SK-N-SH (cell line): ENCODE data around the gene KCNAB1. TPM values are rescaled to one million over a fixed set of nuclear protein-coding genes. Genes with fewer than 3 reads are reported as not detected.

Source experiments
- CTCF ChIA-PET: fragments of 300-600, 350-600 bp; formaldehyde crosslinking; extraction: SDS; loops from one replicate; lab custom pipeline; 2021; lab: Yijun Ruan, JAX
- POLR2A ChIA-PET: fragments of 350-600 bp; sonication (Branson Sonifier 250); formaldehyde crosslinking; extraction: SDS; loops from one replicate; lab custom pipeline; 2020; ENCODE audit warnings: antibody characterized with exemption, inconsistent platforms; lab: Yijun Ruan, JAX
- DNase-seq: peaks from one replicate; pipeline ENCODE4 v3.0.0; 2012
- H2AFZ ChIP-seq: fragments of 200-600 bp; sonication (generic); 2 replicates; pipeline ENCODE4 v1.8.1; 2016; ENCODE audit warnings: antibody characterized with exemption, mild to moderate bottlenecking, low read depth
- H3F3A ChIP-seq: fragments of 200-600 bp; sonication (generic); replicated peaks from 2 replicates; pipeline ENCODE3; 2016; ENCODE audit warnings: antibody characterized with exemption, mild to moderate bottlenecking; ENCODE audit not compliant: insufficient read depth
- H3K27ac ChIP-seq, 2 experiments: fragments of 200-500 bp in 1 of 2; fragments of 200-600 bp in 1 of 2; sonication (Bioruptor generic) in 1 of 2; sonication (generic), shearing (Covaris generic) in 1 of 2; 2 replicates each; pipeline versions ENCODE4 v1.5.1 to v1.6.1; 2014 to 2016; ENCODE audit warnings: low read depth in 2 of 2, inconsistent platforms in 1 of 2, low read length in 1 of 2, mild to moderate bottlenecking in 1 of 2, mixed read lengths in 1 of 2
- H3K27me3 ChIP-seq: fragments of 200-600 bp; sonication (generic), shearing (Covaris generic); 2 replicates; pipeline ENCODE4 v1.6.1; 2016; ENCODE audit warnings: mixed run types; ENCODE audit not compliant: insufficient read depth
- H3K36me3 ChIP-seq, 2 experiments: fragments of 200-500 bp in 1 of 2; fragments of 200-600 bp in 1 of 2; sonication (Bioruptor generic) in 1 of 2; sonication (generic) in 1 of 2; replicated peaks in 1 of 2; 2 replicates each; pipeline versions ENCODE3 to v1.5.1; 2014 to 2016; ENCODE audit warnings: low read length in 1 of 2, mild to moderate bottlenecking in 1 of 2; ENCODE audit not compliant: insufficient read depth in 2 of 2, control insufficient read depth in 1 of 2
- H3K4me1 ChIP-seq, 2 experiments: fragments of 200-500 bp in 1 of 2; fragments of 200-600 bp in 1 of 2; sonication (Bioruptor generic) in 1 of 2; sonication (generic), shearing (Covaris generic) in 1 of 2; 2 replicates each; pipeline versions ENCODE4 v1.5.1 to v1.6.1; 2014 to 2016; ENCODE audit warnings: low read depth in 1 of 2, low read length in 1 of 2, mixed run types in 1 of 2; ENCODE audit not compliant: insufficient read depth in 2 of 2, control insufficient read depth in 1 of 2
- H3K4me2 ChIP-seq: fragments of 200-600 bp; sonication (generic), shearing (Covaris generic); 2 replicates; pipeline ENCODE4 v1.6.1; 2017; ENCODE audit warnings: mixed run types
- H3K4me3 ChIP-seq, 2 experiments: fragments of 200-500 bp in 1 of 2; fragments of 200-600 bp in 1 of 2; sonication (Bioruptor generic) in 1 of 2; sonication (generic), shearing (Covaris generic) in 1 of 2; 2 replicates each; pipeline versions ENCODE4 v1.5.1 to v1.8.1; 2014 to 2016; ENCODE audit warnings: low read depth in 2 of 2, inconsistent platforms in 1 of 2, low read length in 1 of 2, mild to moderate bottlenecking in 1 of 2, mixed read lengths in 1 of 2, moderate library complexity in 1 of 2
- H3K79me2 ChIP-seq: fragments of 200-600 bp; sonication (generic); 2 replicates; pipeline ENCODE4 v1.8.1; 2017; ENCODE audit warnings: mild to moderate bottlenecking; ENCODE audit not compliant: insufficient read depth
- H3K9ac ChIP-seq: fragments of 200-600 bp; sonication (generic); 2 replicates; pipeline ENCODE4 v1.6.1; 2017; ENCODE audit warnings: mixed run types
- H3K9me2 ChIP-seq: fragments of 200-600 bp; sonication (generic); 2 replicates; pipeline ENCODE4 v1.6.1; 2017; ENCODE audit warnings: mixed run types
- H3K9me3 ChIP-seq: fragments of 200-600 bp; sonication (generic); 2 replicates; pipeline ENCODE4 v1.6.1; 2017; ENCODE audit warnings: mixed run types, mild to moderate bottlenecking, moderate library complexity
- H4K20me1 ChIP-seq: fragments of 200-600 bp; sonication (generic); 2 replicates; pipeline ENCODE4 v1.6.1; 2017; ENCODE audit warnings: mild to moderate bottlenecking, mixed run types; ENCODE audit not compliant: insufficient read depth
- ELF1 ChIP-seq: IDR thresholded peaks from 2 replicates; pipeline ENCODE4 v1.4.0; 2012
- EP300 ChIP-seq, 2 experiments: IDR thresholded peaks; 2 replicates each; pipeline versions ENCODE4 v1.4.0 to v1.6.1; 2012; ENCODE audit warnings: borderline replicate concordance in 1 of 2, low read depth in 1 of 2, low read length in 1 of 2
- FOXJ3 ChIP-seq: sonication (generic); formaldehyde crosslinking; IDR thresholded peaks from 2 replicates; pipeline ENCODE4 v1.5.1; 2020; ENCODE audit warnings: mild to moderate bottlenecking, missing genetic modification reagents
- FOXM1 ChIP-seq: IDR thresholded peaks from 2 replicates; pipeline ENCODE4 v1.4.0; 2012; ENCODE audit warnings: low read depth, mild to moderate bottlenecking
- NRF1 ChIP-seq: IDR thresholded peaks from 2 replicates; pipeline ENCODE4 v1.6.1; 2012; ENCODE audit warnings: low read depth, mild to moderate bottlenecking, low read length
- POLR2AphosphoS5 ChIP-seq: IDR thresholded peaks from 2 replicates; pipeline ENCODE4 v1.6.1; 2012; ENCODE audit warnings: low read depth, low read length
- RAD21 ChIP-seq: IDR thresholded peaks from 2 replicates; pipeline ENCODE4 v1.6.1; 2012; ENCODE audit warnings: mild to moderate bottlenecking, low read length
- REST ChIP-seq: IDR thresholded peaks from 2 replicates; pipeline ENCODE4 v1.6.1; 2012; ENCODE audit warnings: mild to moderate bottlenecking, low read depth, low read length, moderate library complexity
- SIN3A ChIP-seq: IDR thresholded peaks from 2 replicates; pipeline ENCODE4 v1.6.1; 2012; ENCODE audit warnings: low read depth, mild to moderate bottlenecking, low read length, moderate library complexity, borderline replicate concordance
- SMC3 ChIP-seq: IDR thresholded peaks from 2 replicates; pipeline ENCODE4 v1.6.1; 2012; ENCODE audit warnings: low read depth, low read length, improper control_type of control experiment
- TCF12 ChIP-seq: IDR thresholded peaks from 2 replicates; pipeline ENCODE4 v1.4.0; 2012
- USF1 ChIP-seq: IDR thresholded peaks from 2 replicates; pipeline ENCODE4 v1.4.0; 2012; ENCODE audit warnings: low read depth, borderline replicate concordance
- ZBTB33 ChIP-seq: IDR thresholded peaks from 2 replicates; pipeline ENCODE4 v1.4.0; 2012; ENCODE audit warnings: low read depth, borderline replicate concordance
- WGBS: methylation state at CpG from one replicate; pipeline ENCODE4 v1.1.6; 2017; ENCODE audit warnings: low lambda C conversion rate; 5-methylcytosine and 5-hydroxymethylcytosine counted together
- polyA plus RNA-seq, 3 experiments: library from polyadenylated mRNA; depleted of rRNA; stranded (reverse); fragments of >200 nt; gene quantifications; 2 replicates each; pipeline ENCODE4 v1.2.3, GENCODE V29; 2012

Gene KCNAB1
- polyA plus RNA-seq, 1 of the 3 experiments (the other 2 are of a cell fraction) = 82.1 TPM

- Histone ChIP-seq H3K27me3 (no peaks in the 10 kb centered on the region), H3K36me3 (peaks cover 13 to 48% of the 10 kb centered on the region in 2 experiments), H4K20me1 (no peaks in the 10 kb centered on the region), H3K9me2 (no peaks in the 10 kb centered on the region), H3K4me1 (peaks cover 0 to 30% of the 10 kb centered on the region in 2 experiments; a peak in 3 of 4 replicates), H3K27ac (peak overlapping the region; percentile 39 to 83), H3K4me2 (peak overlapping the region; percentile 47), H3F3A (peaks cover 58% of the 10 kb centered on the region), H3K79me2 (peaks cover 95% of the 10 kb centered on the region), H2AFZ (no peak overlapping the region), H3K4me3 (no peak overlapping the region), H3K9ac (no peak overlapping the region), H3K9me3 (no peaks in the 10 kb centered on the region)
- CTCF ChIA-PET = interaction anchor here (0.7 to 1.7 kb wide), 3 partner anchors 9 to 210 kb away, joined by 3 to 5 read pairs (median 3); no protein-coding TSS in a partner anchor
- TF ChIP-seq SIN3A = no peak
- no peak for TF ChIP-seq REST
- no peak for TF ChIP-seq TCF12
- TF ChIP-seq ZBTB33 = no peak
- TF ChIP-seq POLR2AphosphoS5 = no peak
- TF ChIP-seq RAD21 = no peak
- TF ChIP-seq FOXM1 = no peak
- TF ChIP-seq SMC3 = no peak
- TF ChIP-seq ELF1 = no peak
- TF ChIP-seq FOXJ3 (CRISPR knock-in tag) = no peak
- 45% methylated on average over 2 of the region's 2 CpGs for WGBS
- no peak for DNase-seq
- POLR2A ChIA-PET = no interaction called here
Observed at GRCh38 chr3:156299569-156299968, 179.2 kb downstream of the KCNAB1 start.

- Histone ChIP-seq H3K4me3 (no peak overlapping the region), H3K4me2 (peak overlapping the region; percentile 47; the same call in 1 of the 2 replicates), H3F3A (peaks cover 58% of the 10 kb centered on the region), H3K4me1 (peaks cover 2 to 37% of the 10 kb centered on the region in 2 experiments), H3K9ac (no peak overlapping the region), H3K36me3 (peaks cover 13 to 42% of the 10 kb centered on the region in 2 experiments), H4K20me1 (no peaks in the 10 kb centered on the region), H3K9me2 (no peaks in the 10 kb centered on the region), H3K79me2 (peaks cover 95% of the 10 kb centered on the region), H3K27ac (peak overlapping the region; percentile 24 to 83), H3K9me3 (no peaks in the 10 kb centered on the region), H3K27me3 (no peaks in the 10 kb centered on the region), H2AFZ (no peak overlapping the region)
- ChIA-PET POLR2A (no interaction called here), CTCF (interaction anchor here (1.7 kb wide), 1 partner anchor 149 kb away, joined by 5 read pairs; no protein-coding TSS in a partner anchor)
- DNase-seq = no peak
- TF ChIP-seq SIN3A (no peak), EP300 (IDR thresholded peaks at IDR 0.05; ENCODE audit: borderline replicate concordance in 1 of 2, low read depth in 1 of 2, low read length in 1 of 2) (no peak), FOXM1 (no peak), NRF1 (no peak), USF1 (no peak)
- WGBS = 79% methylated on average over 3 of the region's 3 CpGs
Observed at GRCh38 chr3:156300371-156300770, 180.0 kb downstream of the KCNAB1 start.
